HepG2 (cell line): ENCODE data around the gene MSRB2.

Experiments
- ARNT ChIP-seq: fragments of 450-650 bp; IDR thresholded peaks from 2 replicates; pipeline ENCODE4 v1.6.1; 2017
- CBX5 ChIP-seq: sonication (generic); formaldehyde crosslinking; IDR thresholded peaks from 2 replicates; pipeline ENCODE4 v1.4.0; 2020; ENCODE audit warnings: missing genetic modification reagents, borderline replicate concordance
- FOXA1 ChIP-seq, 2 experiments: fragments of 450-650 bp in 1 of 2; sonication (generic) in 1 of 2; formaldehyde crosslinking in 1 of 2; IDR thresholded peaks; 2 replicates each; pipeline versions ENCODE4 v1.4.0 to v1.6.1; 2016 to 2020; ENCODE audit warnings: missing genetic modification reagents in 1 of 2
- SCMH1 ChIP-seq: sonication (generic); formaldehyde crosslinking; IDR thresholded peaks from 2 replicates; pipeline ENCODE4 v1.9.0; 2021; ENCODE audit warnings: missing genetic modification reagents, mild to moderate bottlenecking, borderline replicate concordance
- XRCC5 ChIP-seq: fragments of 200-400 bp; formaldehyde crosslinking; optimal IDR thresholded peaks from 2 replicates; pipeline ENCODE3; 2017; ENCODE audit warnings: mild to moderate bottlenecking, low read length
- ZNF232 ChIP-seq: sonication (generic); formaldehyde crosslinking; IDR thresholded peaks from 2 replicates; pipeline ENCODE4 v1.4.0; 2020; ENCODE audit warnings: missing genetic modification reagents, borderline replicate concordance

DNA sequence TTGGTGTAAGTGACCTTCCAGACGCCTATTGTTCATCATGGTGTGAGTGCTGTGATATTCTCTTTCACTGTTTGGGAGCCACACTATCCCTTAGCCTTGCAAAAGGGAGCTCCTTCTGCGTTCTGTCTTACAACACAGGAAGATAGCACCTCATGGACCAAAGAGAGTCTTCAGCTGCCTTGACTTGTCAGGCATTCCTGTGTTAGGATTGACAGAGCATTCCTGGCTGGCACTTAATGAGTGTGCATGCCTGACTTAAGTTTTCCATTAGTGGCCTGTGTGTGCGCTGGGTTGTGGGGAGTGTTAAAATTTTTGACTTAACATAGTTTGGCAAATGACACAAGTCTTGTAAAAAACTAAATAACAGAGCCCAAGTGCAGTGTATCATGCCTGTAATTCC is 21.9 kb upstream of the MSRB2 start:
- no peak for TF ChIP-seq FOXA1 (IDR thresholded peaks at IDR 0.05)
- no peak for TF ChIP-seq FOXA1 (CRISPR knock-in tag; IDR thresholded peaks at IDR 0.05)
- no peak for TF ChIP-seq XRCC5
- TF ChIP-seq CBX5 (CRISPR knock-in tag) = no peak
- no peak for TF ChIP-seq SCMH1 (CRISPR knock-in tag)
- TF ChIP-seq ARNT = no peak
- TF ChIP-seq ZNF232 (CRISPR knock-in tag) = no peak
